Epithelial cell of proximal tubule (primary cell): ENCODE measurements around the gene FGFR3. TPM values are rescaled to one million over a fixed set of nuclear protein-coding genes. Genes with fewer than 3 reads are reported as not detected.

ENCODE experiments used
- DNase-seq: peaks from one replicate; pipeline ENCODE4 v3.0.0-alpha.2; 2011; ENCODE audit warnings: low read depth
- H3K4me3 ChIP-seq: 2 replicates; pipeline ENCODE4 v1.5.1; 2011; ENCODE audit warnings: low read depth, mild to moderate bottlenecking, low read length
- CTCF ChIP-seq: conservative IDR thresholded peaks from 2 replicates; pipeline ENCODE4 v1.5.1; 2012; ENCODE audit warnings: low read depth, mild to moderate bottlenecking, low read length
- total RNA-seq: library from RNA; depleted of rRNA; stranded (reverse); fragments of >200 nt; gene quantifications from 2 replicates; pipeline ENCODE4 v1.2.3, GENCODE V29; 2015

The FGFR3 gene
- total RNA-seq, 1 donor from 2014 or later = 8.1 TPM

- no peak overlapping the region for H3K4me3 ChIP-seq
- no peak for TF ChIP-seq CTCF
Measured at GRCh38 chr4:1769692-1770091, 23.4 kb upstream of the FGFR3 start.

GRCh38 chr4:1770245-1770644, 22.8 kb upstream of the FGFR3 start:
- TF ChIP-seq CTCF = no peak
- no peak overlapping the region for H3K4me3 ChIP-seq
- no peak for DNase-seq

More at GRCh38 chr4:1769692-1770091, 23.4 kb upstream of the FGFR3 start:
- DNase-seq = no peak

- no peak for TF ChIP-seq CTCF
- H3K4me3 ChIP-seq = no peak overlapping the region
- no peak for DNase-seq
Measured at GRCh38 chr4:1770791-1771231, 22.3 kb upstream of the FGFR3 start.

- TF ChIP-seq CTCF = no peak
- DNase-seq = no peak
- no peak overlapping the region for H3K4me3 ChIP-seq
Measured at GRCh38 chr4:1771555-1772305, 21.4 kb upstream of the FGFR3 start.

- DNase-seq = no peak
- TF ChIP-seq CTCF = no peak
- H3K4me3 ChIP-seq = no peak overlapping the region
Measured at GRCh38 chr4:1772853-1773538, 20.1 kb upstream of the FGFR3 start.

- TF ChIP-seq CTCF = no peak
- no peak overlapping the region for H3K4me3 ChIP-seq
- DNase-seq = no peak
Measured at GRCh38 chr4:1773754-1774153, 19.3 kb upstream of the FGFR3 start.
